Measurements from ENCODE around the gene TMEM61.
A peak's percentile ranks its signal among the peaks of the same experiment; 100 is the strongest.

DNA sequence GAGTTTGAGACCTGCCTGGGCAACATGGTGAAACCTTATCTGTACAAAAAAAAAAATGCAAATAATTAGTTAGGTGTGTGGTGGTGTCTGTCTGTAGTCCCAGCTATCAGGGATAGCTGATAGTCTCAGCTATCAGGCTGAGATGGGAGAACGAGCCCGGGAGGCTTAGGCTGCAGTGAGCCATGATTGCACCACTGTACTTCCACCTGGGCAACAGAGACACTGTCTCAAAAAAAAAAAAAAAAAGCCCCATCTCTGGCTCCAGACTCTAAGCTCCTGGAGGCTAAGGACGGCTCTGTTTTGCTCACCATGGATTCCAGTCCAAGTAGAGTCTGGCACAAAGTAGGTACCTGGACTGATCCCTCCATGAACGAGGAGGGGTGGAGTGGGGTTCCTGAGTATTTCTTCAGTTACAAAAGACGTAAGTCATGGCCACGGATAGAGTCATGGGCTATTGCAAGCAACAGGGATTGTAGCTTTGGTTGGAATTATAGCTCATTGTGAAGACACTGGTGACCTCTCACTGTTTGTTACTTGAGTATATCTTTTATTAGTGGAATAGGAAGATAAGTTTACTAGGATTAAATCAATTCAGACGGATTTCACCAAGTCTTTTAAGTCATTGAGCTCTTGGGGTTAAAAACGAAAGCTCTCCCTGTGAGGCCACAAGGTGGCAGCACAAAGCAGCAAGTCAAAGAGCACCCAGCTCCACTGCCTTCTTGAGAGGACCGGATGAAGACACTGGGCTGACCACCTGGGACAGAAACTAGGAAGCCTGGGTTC, 35.6 kb upstream of the TMEM61 start:
- TF ChIP-seq EZH2 (IDR thresholded peaks at IDR 0.05): no peak
- TF ChIP-seq, protein P1, sequence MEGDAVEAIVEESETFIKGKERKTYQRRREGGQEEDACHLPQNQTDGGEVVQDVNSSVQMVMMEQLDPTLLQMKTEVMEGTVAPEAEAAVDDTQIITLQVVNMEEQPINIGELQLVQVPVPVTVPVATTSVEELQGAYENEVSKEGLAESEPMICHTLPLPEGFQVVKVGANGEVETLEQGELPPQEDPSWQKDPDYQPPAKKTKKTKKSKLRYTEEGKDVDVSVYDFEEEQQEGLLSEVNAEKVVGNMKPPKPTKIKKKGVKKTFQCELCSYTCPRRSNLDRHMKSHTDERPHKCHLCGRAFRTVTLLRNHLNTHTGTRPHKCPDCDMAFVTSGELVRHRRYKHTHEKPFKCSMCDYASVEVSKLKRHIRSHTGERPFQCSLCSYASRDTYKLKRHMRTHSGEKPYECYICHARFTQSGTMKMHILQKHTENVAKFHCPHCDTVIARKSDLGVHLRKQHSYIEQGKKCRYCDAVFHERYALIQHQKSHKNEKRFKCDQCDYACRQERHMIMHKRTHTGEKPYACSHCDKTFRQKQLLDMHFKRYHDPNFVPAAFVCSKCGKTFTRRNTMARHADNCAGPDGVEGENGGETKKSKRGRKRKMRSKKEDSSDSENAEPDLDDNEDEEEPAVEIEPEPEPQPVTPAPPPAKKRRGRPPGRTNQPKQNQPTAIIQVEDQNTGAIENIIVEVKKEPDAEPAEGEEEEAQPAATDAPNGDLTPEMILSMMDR (IDR thresholded peaks at IDR 0.05): peak; percentile 90

Measured in neural progenitor cell (in vitro differentiated cells).